Hematopoietic multipotent progenitor cell treated with erythropoietin and hydrocortisone succinate and interleukin-3 and kit ligand, for 15 days (in vitro differentiated cells): Measurements from ENCODE around the gene ZNF714.

Experiments used
- DNase-seq: peaks from one replicate; pipeline ENCODE4 v3.0.0-alpha.2; 2015; ENCODE audit warnings: low spot score

The ZNF714 gene

DNA sequence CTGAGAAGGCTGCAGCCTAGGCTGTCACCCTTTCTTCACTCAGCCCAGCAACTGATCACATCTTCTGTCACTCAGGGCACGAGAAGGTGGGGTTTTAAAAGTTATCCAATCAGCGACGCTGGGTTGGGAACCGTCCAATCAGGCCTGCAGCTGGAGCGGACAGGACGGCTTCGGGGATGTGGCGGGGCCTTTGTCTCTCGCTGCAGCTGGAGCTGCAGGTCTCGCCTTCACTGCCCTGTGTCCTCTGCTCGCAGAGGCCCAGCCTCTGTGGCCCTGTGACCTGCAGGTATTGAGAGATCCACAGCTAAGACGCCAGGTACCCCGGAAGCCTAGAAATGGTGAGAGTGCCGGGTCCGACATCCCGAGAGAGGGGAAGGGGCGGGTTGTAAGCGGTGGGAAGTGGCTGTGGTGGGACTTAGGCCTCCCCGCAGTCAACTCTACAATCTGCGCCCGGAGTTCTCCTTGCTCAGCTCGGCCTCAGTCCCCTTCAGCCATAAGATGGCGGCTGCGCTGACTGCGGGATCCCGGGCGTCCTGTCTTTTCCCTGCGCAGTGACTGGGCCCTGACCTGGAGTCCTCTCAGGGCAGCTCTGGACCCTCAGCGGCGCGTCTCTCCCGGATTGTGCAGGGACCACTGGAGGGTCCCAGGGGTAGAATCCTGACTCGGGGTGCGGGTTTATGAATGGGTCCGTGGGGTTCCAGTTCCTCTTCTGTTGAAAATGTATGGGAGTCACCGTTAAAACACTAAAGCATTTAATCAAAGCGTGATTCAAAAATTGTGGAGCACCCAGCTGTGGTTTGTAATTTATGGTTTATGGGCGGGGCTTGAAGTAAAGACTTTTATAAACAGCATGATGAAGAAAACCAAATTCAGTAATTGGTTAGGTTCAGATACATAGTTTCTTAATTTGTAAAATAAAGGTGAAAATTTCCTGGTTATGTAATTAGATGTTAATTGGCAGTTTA, at the start of gene ZNF714:
Gene ZNF714, plus strand, starts transcription at position 193 of the 965 bp plus-strand sequence. CDS start 16,066 bp downstream, outside the sequence.
- peak; percentile 80 for DNase-seq

DNA sequence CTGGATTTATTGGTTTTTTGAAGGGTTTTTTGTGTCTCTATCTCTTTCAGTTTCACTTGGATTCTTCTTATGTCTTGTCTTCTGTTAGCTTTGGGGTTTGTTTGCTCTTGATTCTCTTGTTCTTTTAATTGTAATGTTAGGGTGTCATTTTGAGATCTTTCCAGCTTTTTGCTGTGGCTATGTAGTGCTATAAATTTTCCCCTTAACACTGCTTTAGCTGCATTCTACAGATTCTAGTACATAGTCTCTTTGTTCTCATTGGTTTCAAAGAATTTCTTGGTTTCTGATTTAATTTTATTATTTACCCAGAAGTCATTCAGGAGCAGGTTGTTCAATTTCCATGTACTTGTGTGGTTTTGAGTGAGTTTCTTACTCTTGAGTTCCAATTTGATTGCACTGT, 37.0 kb upstream of the ZNF714 start:
- DNase-seq, result no peak

DNA sequence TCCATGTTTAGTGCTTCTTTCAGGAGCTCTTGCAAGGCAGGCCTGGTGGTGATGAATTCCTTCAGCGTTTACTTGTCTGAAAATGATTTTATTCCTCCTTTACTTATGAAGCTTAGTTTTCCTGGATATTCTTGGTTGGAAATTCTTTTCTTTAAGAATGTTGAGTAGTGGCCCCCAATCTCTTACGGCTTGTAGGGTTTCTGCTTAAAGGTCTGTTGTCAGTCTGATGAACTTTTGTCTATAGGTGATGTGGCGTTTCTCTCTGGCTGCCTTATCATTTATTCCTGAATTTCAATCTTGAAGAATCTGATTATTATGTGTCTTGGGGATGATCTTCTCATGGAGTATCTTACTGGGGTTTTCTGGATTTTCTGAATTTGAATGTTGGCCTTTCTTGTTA, 35.5 kb upstream of the ZNF714 start:
- DNase-seq, result no peak

DNA sequence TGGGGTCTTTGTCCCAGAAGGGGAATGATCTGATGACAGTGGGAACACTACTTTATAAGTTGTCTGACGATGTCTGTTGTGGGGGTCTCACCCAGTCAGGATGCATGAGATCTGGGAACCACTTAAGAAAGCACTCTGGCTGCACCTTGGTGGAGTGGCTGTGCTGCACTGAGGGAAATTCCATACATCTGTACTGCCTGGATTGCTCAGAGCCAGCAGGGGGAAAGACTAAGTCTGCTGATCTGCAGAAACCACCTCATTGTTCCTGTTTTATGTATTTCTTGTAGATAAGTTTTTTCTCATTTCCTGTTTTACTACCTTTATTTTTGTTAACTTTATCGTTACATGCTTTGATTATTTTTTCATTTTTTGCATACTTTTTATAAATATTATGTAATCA, 34.3 kb upstream of the ZNF714 start:
- no peak for DNase-seq

DNA sequence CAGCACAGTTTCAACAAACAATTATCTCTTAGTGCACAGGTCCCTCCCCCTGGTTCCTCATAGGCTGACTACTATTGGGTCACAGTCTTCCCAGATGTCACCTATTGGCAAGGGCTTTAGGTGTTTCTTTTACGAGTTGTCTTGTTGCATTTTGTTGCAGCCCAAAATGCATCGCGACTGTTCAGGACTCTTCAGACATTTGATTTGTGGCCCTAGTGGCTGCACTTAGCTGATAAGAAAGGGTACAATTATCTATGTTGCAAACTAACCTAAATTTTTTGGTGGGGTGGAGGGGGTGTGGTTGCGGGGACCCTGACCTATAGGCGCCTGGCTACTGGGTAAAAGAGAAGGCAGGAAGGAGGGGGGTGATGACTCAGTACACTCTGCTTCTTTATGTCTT, 29.1 kb upstream of the ZNF714 start:
- DNase-seq, result no peak

DNA sequence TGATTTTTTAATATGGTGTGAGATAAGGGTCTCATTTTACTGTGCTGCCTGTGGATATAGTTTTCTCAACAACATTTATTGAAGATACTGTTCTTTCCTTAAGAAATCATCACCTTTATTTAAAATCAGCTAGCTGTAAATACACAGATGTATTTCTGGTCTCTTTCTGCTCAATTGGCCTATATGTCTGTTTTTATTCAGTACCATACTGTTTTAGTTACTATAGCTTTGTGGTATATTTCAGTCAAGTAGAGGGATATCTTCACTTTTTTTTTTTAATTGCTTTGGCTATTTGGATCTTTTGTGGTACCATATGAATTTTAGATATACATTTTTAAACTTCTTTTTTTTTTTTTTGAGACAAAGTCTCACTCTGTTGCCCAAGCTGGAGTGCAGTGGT, 16.7 kb upstream of the ZNF714 start:
- DNase-seq, result no peak

DNA sequence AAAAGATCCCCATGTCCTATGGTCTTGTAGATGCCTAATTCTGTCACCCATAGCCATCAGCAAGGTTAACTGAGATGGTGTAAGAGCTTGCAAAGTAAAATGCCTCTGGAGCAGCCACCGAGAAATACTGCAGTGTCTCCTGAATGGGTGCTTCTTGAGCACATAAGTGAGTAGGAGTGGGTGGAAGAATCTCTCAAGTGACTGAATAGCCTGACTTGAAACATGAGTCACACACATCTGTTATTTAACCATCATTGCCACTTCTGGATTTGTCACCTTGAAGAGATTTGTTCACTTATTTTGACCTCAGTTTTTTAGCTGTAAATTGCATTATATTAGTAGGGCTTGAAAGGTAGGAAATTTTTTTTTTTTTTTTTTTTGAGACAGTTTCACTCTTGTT, 2.3 kb downstream of the ZNF714 start:
- DNase-seq, result no peak

DNA sequence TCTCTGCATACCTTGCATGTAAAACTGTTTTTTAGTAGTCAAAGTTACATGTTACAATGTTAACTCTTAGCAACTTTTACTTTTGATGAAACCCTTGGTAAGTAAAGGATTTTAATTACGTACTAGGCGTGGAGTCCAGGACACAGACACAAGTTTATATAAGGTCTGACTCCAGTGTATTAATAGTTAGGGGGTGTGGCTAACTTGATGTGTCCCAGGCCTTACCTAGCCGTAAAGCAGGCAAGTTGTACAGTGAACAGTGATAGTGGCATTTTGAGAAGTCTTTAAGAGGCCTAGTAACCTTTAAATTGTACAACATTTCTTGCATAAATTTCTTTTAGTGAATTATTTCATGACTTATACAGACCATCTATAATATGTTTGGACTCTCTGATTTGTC, 5.9 kb downstream of the ZNF714 start:
- no peak for DNase-seq

DNA sequence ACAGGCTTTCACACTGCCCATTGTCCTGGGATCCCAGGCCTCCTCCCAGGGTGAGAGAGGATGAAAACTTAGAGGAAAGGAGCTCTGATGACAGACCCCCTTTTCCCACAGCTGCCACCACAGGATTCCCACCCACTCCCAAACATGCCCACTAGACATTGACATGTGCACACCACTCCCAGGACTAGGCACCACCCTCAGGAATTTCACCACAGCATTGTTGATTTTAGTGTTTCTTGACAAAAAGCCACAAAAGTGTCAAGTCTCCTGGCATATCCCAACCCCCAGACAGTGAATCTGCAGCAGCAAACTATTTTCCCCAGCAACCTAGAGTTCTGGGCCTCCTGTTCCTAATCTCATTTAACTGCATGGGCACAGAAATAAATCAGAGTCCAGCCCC, 10.1 kb downstream of the ZNF714 start:
- no peak for DNase-seq

DNA sequence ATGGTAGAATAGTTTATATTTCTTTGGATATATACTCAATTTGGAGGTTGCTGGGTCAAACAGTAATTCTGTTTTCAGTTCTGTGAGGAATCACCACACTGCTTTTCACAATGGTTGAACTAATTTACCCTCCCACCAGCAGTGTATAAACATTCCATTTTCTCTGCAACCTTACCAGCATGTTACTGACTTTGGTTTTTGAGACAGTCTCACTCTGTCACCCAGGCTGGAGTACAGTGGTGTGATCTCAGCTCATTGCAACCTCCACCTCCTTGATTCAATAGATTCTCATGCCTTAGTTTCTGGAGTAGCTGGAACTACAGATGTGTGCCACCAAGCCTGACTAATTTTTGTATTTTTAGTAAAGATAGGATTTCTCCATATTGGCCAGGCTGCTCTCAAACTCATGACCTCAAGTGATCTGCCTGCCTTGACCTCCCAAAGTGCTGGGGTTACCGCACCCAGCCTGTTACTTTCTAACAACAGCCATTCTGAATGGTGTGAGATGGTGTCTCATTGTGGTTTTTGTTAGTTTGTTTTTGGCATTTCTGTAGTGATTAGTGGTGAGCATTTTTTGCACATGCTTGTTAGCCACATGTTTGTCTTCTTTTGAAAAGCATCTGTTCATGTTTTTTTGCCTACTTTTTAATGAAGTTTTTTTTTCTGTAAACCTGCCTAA, 12.5 kb downstream of the ZNF714 start:
- no peak for DNase-seq

DNA sequence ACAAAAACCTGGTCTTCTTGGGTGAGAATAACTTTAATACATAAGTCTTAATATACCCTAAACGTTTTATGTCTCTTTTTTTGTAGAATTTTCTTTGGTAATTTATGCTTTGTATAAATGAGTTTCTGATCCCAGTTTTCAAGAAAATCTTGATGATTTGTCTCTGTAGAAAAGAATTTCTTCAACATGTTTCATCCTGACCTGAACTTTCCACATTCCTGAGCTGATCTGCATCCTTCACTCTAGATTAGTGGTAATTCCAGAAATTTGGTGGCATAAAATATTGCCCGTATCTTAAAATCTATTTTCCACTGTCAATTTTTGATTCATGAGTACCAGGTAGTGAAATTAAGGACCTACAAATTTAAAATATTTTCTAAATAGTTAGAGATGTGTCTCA, 16.3 kb downstream of the ZNF714 start:
- DNase-seq, result no peak

DNA sequence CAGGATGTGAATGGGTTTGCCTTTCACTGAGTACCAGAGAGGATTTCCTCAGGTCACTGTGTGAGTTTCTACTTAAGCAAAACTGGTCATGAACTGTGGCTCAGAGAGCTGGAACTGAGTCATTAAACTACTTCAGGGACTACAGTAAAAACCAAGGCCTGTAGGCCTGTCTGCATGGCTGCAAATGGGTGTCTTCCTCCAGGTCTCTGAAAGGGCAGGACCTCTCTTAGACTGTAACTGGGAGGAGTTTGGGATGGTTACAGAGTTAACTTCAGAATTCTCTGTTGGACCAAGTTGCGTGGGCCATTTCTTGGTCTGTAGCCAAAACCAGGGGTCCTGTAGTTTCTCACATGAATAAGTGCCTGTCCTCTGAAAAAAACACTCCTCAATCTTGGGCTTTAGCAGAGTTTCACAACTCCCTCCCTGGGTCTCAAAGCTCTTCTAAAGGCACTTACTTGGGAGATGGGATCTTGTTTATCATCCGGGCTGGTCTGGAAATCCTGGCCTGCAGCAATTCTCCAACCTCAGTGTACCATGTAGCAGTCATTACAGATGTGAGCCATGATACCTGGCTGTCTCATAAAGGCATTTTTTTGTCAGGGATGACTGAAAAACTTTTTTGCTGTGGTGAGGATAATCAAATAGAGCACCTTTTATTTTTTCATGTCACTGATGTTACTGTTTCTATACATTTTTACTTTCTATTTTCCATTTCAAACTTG, 19.7 kb downstream of the ZNF714 start:
- DNase-seq, result no peak

DNA sequence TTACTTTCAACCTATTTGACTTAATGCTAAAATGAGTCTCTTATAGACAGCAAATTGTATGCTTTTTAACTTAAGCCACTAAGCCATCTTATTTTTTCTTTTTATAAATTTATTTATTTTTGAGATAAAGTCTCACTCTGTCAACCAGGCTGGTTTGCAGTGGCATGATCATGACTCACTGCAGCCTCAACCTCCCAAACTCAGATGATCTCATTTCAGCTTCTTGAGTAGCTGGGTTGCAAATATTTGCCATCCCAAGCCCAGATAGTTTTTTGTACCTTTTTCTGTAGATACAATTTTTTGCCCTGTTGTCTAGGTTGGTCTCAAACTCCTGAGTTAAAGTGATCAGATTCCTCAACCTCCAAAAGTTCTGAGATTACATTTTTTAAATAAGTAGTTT, 27.1 kb downstream of the ZNF714 start:
- DNase-seq, result no peak

DNA sequence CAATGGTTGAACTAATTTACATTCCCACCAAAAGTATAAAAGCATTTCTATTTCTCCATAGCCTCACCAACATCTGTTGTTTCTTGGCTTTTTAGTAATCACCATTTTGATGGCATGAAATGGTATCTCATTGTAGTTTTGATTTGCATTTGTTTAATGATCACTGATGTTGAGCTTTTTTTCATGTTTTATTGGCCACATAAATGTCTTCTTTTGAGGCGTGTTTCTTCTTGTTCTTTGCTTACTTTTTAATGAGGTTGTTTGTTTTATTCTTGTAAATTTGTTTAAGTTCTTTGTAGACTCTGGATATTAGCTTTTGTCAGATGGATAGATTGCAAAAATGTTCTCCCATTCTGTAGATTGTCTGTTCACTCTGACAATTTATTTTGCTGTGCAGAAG, 28.2 kb downstream of the ZNF714 start:
- DNase-seq, result no peak

DNA sequence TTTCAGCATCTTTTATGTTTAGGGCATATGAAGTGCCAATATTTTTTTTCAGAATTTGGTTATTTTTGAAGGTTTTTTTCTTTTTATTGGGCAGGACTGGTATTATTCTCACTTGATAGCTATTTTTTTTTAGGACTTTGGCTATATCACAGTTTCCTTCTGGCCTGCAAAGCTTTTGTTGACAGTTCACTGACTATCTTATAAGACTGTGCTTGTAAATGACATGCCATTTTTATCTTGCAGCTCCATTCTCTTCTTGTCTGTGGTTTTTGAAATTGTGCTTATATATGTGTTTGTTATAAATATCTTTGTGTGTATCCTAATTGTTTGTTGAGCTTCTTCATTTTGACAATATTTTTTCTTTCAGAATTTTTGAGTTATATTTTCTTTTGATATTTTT, 33.4 kb downstream of the ZNF714 start:
- DNase-seq, result no peak

DNA sequence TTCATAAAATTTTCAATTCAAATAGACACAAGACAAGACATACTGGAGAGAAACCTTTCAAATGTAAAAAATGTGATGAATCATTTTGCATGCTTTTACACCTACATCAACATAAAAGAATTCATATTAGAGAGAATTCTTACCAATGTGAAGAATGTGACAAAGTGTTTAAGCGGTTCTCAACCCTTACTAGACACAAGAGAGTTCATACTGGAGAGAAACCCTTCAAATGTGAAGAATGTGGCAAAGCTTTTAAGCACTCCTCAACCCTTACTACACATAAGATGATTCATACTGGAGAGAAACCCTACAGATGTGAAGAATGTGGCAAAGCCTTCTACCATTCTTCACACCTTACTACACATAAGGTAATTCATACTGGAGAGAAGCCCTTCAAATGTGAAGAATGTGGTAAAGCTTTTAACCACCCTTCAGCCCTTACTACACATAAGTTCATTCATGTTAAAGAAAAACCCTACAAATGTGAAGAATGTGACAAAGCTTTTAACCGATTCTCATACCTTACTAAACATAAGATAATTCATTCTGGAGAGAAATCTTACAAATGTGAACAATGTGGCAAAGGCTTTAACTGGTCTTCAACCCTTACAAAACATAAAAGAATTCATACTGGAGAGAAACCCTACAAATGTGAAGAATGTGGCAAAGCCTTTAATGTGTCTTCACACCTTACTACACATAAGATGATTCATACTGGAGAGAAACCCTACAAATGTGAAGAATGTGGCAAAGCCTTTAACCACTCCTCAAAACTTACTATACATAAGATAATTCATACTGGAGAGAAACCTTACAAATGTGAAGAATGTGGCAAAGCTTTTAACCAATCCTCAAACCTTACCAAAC, 35.3 kb downstream of the ZNF714 start:
- DNase-seq, result no peak

DNA sequence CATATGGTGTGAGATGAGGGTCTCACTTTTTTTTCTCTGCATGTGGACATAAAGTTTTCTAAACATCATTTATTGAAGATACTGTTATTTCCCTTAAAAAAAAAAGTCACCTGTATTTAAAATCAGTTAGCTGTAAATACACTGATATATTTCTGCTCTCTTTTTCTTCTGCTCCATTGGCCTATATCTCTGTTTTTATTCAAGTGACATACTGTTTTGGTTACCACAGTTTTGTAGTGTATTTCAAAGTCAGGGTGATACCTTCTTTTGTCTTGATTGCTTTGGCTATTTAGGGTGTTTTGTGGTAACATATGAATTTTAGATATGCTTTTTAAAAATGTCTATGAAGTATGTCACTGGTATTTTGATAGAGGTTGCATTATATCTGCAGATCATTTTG, 44.1 kb downstream of the ZNF714 start:
- no peak for DNase-seq

DNA sequence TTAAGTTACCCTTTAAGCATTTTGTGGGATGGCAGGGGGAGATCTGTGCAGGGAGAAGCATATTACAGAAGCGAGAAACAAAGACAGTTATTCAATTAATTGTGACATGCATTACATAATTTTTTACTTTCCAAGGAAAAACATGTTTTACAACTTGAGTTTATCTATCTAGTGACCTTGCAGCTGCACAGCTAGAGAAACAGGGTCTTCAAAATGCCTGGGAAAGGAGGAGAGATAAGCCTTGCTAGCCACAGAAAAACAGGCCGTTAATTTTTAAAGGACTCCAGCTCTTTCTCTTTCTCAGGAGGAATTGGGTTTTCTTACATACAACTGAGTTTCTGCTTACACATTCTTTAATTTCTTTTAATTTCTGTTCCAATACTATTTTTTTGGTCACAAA, 45.0 kb downstream of the ZNF714 start:
- DNase-seq, result no peak

DNA sequence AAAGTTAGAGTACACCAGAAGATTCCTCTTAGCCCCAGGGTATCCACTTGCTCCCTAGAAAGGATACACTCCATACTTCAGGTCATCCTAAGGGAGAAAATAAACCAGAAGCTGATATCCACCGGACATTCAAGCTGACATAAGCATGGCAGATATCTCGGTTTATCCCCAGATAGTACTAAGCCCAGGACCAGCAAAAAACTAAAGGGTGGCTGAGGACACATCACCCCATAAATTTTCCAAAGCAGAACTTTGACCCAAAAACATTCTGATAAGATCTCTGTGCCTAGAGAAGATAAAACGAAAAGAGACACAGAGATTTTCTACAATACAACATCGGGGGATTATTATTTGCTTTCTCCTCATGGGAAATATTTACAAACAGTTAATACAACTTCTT, 45.9 kb downstream of the ZNF714 start:
- no peak for DNase-seq

DNA sequence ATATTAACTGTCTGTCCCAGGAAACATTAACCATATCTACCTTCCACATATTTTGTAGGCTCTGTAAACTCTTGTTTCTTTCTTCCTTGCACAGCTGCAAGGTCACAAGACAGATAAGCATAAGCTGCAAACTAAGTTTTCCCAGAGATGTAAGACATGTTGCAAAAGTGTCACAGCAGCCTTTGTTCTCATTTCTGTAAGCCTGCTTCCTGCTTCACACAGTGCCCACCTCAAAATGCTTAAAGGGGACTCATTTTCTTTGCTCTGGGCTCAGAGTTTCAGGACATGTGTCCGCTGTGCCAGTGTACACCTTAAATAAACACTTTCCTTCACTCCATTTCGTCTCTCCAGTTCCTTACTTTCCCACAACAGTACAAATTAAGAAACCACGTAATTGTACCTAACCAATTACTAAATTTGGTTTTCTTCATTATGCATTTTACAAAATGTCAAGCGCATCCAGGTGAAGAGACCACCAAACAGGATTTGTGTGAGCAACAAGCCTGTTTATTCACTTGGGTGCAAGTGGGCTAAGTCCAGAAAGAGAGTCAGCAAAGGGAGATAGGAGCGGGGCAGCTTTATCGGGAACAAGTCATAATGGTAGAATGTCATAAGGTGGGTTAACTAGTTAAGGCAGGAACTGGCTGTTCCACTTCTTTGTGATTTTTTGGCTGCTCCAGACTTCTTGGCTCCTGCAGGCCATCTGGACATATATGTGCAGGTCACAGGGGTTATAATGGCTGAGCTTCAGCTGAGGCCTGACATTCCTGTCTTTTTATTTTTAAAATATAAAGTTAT, 47.1 kb downstream of the ZNF714 start:
- DNase-seq, result no peak
